ENCODE measurements around the gene PKN1.

The PKN1 gene

GRCh38 chr19:14515501-14516047 is 82.5 kb downstream of the PKN1 start:
- no peak for DNase-seq (ENCODE audit: low spot score)

- DNase-seq (ENCODE audit: low spot score), result no peak
Measured at GRCh38 chr19:14516048-14516534, 83.0 kb downstream of the PKN1 start.

- DNase-seq (ENCODE audit: low spot score), result no peak
Measured at GRCh38 chr19:14516746-14517438, 83.8 kb downstream of the PKN1 start.

GRCh38 chr19:14517446-14517839 is 84.3 kb downstream of the PKN1 start:
- DNase-seq (ENCODE audit: low spot score), result no peak

GRCh38 chr19:14517840-14518505 is 84.9 kb downstream of the PKN1 start, which contains the start of gene DNAJB1:
Gene DNAJB1 (minus strand): TSS chr19:14518397. CDS start chr19:14518349, 48 bp downstream.
- DNase-seq (ENCODE audit: low spot score), result peak; percentile 64

GRCh38 chr19:14519245-14519859 is 86.2 kb downstream of the PKN1 start:
- DNase-seq (ENCODE audit: low spot score), result no peak

GRCh38 chr19:14519860-14520407 is 86.8 kb downstream of the PKN1 start:
- DNase-seq (ENCODE audit: low spot score), result peak; percentile 55

- no peak for DNase-seq (ENCODE audit: low spot score)
Measured at GRCh38 chr19:14520543-14520942, 87.4 kb downstream of the PKN1 start.

Measured in CD4-positive, alpha-beta T cell treated with Interleukin-15 for 4 hours (primary cell).